Psoas muscle (tissue), 8 donors: ENCODE measurements around the gene PRODH2. TPM values are rescaled to one million over a fixed set of nuclear protein-coding genes. Genes with fewer than 3 reads are reported as not detected.

Source experiments
- ATAC-seq, 4 donors: fragments of 200-7000 bp; cut with Tn5 transposase; one replicate each; pipeline ENCODE4 v1.9.1; 2020; ENCODE audit warnings: moderate library complexity in 3 of 4, mild to moderate bottlenecking in 2 of 4
- DNase-seq, 2 donors: peaks; one replicate each; pipeline ENCODE4 v3.0.0-alpha.2; 2020
- H3K27ac ChIP-seq: fragments of 200-600 bp; one replicate; pipeline ENCODE4 v1.8.0; 2022
- H3K27me3 ChIP-seq, 3 donors: fragments of 200-600 bp in 1 of 3; one replicate each; pipeline versions ENCODE4 v1.6.1 to v1.8.0; 2013 to 2022; ENCODE audit warnings: low read length in 2 of 3, mild to moderate bottlenecking in 2 of 3, moderate library complexity in 1 of 3; ENCODE audit not compliant: insufficient read depth in 3 of 3
- H3K36me3 ChIP-seq, 2 donors: fragments of 200-600 bp in 1 of 2; one replicate each; pipeline versions ENCODE4 v1.6.1 to v1.8.0; 2013 to 2022; ENCODE audit warnings: low read depth in 1 of 2, mild to moderate bottlenecking in 1 of 2, moderate library complexity in 1 of 2; ENCODE audit not compliant: insufficient read depth in 1 of 2
- H3K4me1 ChIP-seq: fragments of 200-600 bp; one replicate; pipeline ENCODE4 v1.8.0; 2022
- H3K4me3 ChIP-seq: fragments of 200-600 bp; one replicate; pipeline ENCODE4 v1.8.0; 2022; ENCODE audit warnings: mild to moderate bottlenecking
- H3K9me3 ChIP-seq: fragments of 200-600 bp; one replicate; pipeline ENCODE4 v1.8.0; 2022
- CTCF ChIP-seq: fragments of 200-600 bp; IDR thresholded peaks from one replicate; pipeline ENCODE4 v1.8.0; 2022; ENCODE audit warnings: antibody characterized with exemption
- WGBS, 3 donors: extraction: QIAGEN DNeasy Blood & Tissue Kit; methylation state at CpG; one replicate each; pipeline versions ENCODE4 v1.1.6 to v1.1.7; 2013; 5-methylcytosine and 5-hydroxymethylcytosine counted together
- intact Hi-C, 2 donors: fragments of 100-400 bp; cut with DNase I; formaldehyde crosslinking; loops; one replicate each; pipeline versions ENCODE4 v1.11.0 to v1.14.2; 2022
- polyA plus RNA-seq, 3 donors: library from polyadenylated mRNA; stranded (reverse); fragments of 200-250 nt; gene quantifications; one replicate each; pipeline ENCODE4 v1.2.3, GENCODE V29; 2013
- total RNA-seq, 4 donors: library from RNA; stranded (reverse); fragmentation: NEBNext Ultra II Directional in 2 of 4; extraction: Animal tissue kit (Norgen Biotek cat#: 25700) in 2 of 4; gene quantifications; one replicate each; pipeline versions ENCODE4 v1.2.1 to v1.2.4, GENCODE V29; 2021 to 2023
- donor health status: healthy with polysubstance abuse.
- donor health status: DM: no; HTN: no; CAD: no; lungs with moderate emphysema.
- donor health status: Bipolar disorder and iron deficiency.
- donor health status: healthy.
- donor health status: DM: yes; HTN: yes; CAD: no.
- donor health status: DM: no; HTN: no; CAD: no.
- donor health status: DM: no; HTN: no; CAD: no.
- donor health status: DM: yes; HTN: yes; CAD: no.

PRODH2 gene
- total and polyA plus RNA-seq, 7 donors: not detected

GRCh38 chr19:35811317-35812219 lies 1.1 kb downstream of the PRODH2 start:
- Histone ChIP-seq H3K4me3 (no peak overlapping the region), H3K27me3 (peaks cover 0 to 33% (median 11%) of the 10 kb centered on the region in 3 donors), H3K4me1 (no peaks in the 10 kb centered on the region), H3K27ac (no peak overlapping the region), H3K36me3 (no peaks in the 10 kb centered on the region), H3K9me3 (no peaks in the 10 kb centered on the region)
- TF ChIP-seq CTCF: no peak
- WGBS, 3 donors: 44 to 56% (median 48%) methylated on average over 18 of the region's 18 CpGs
- DNase-seq: no peak
- intact Hi-C loops: no loop called here
- ATAC-seq: no peak

GRCh38 chr19:35807633-35808032 lies 5.0 kb downstream of the PRODH2 start:
- Histone ChIP-seq H3K4me3 (no peak overlapping the region), H3K36me3 (no peaks in the 10 kb centered on the region), H3K9me3 (no peaks in the 10 kb centered on the region), H3K4me1 (no peaks in the 10 kb centered on the region), H3K27me3 (peaks cover 0 to 22% (median 8%) of the 10 kb centered on the region in 3 donors), H3K27ac (no peak overlapping the region)
- intact Hi-C loops: no loop called here
- TF ChIP-seq CTCF: no peak
- no peak for ATAC-seq
- no peak for DNase-seq
- WGBS, 3 donors: 83 to 89% (median 86%) methylated on average over 5 of the region's 5 CpGs

- Histone ChIP-seq H3K4me3 (no peak overlapping the region), H3K27me3 (peaks cover 0 to 16% (median 3%) of the 10 kb centered on the region in 3 donors), H3K27ac (no peak overlapping the region), H3K36me3 (no peaks in the 10 kb centered on the region), H3K9me3 (no peaks in the 10 kb centered on the region), H3K4me1 (no peaks in the 10 kb centered on the region)
- DNase-seq (no peak), ATAC-seq (no peak)
- intact Hi-C loops: no loop called here
- TF ChIP-seq CTCF: no peak
- WGBS, 3 donors: 80 to 85% (median 82%) methylated on average over 18 of the region's 18 CpGs
These were observed 6.0 kb downstream of the PRODH2 start for GRCh38 chr19:35806597-35806996.

GRCh38 chr19:35805526-35806102 lies 7.0 kb downstream of the PRODH2 start:
- Histone ChIP-seq H3K4me1 (no peaks in the 10 kb centered on the region), H3K27me3 (peaks cover 0 to 8% (median 3%) of the 10 kb centered on the region in 3 donors), H3K4me3 (no peak overlapping the region), H3K36me3 (no peaks in the 10 kb centered on the region), H3K9me3 (no peaks in the 10 kb centered on the region), H3K27ac (no peak overlapping the region)
- no peak for ATAC-seq
- no peak for DNase-seq
- TF ChIP-seq CTCF: no peak
- intact Hi-C loops: no loop called here
- 28 to 38% (median 34%) methylated on average over 5 of the region's 5 CpGs for WGBS, 3 donors
